ENCODE data around the gene TWNK. TPM values are rescaled to one million over a fixed set of nuclear protein-coding genes. Genes with fewer than 3 reads are reported as not detected.

TWNK gene
- total RNA-seq, 1 experiment from 2014 or later = 27.3 TPM

GRCh38 chr10:100997360-100998182 is 10.2 kb downstream of the TWNK start:
- Histone ChIP-seq H3K27ac (peak overlapping the region; percentile 99), H3K4me1 (peaks cover 18% of the 10 kb centered on the region), H3K4me3 (peak overlapping the region; percentile 83), H3K36me3 (peaks cover 18% of the 10 kb centered on the region), H3K27me3 (no peaks in the 10 kb centered on the region), H3K9me3 (replicated peaks) (no peaks in the 10 kb centered on the region)
- DNase-seq = peak; percentile 100

GRCh38 chr10:100998183-100998990 is 11.0 kb downstream of the TWNK start:
- Histone ChIP-seq H3K27me3 (no peaks in the 10 kb centered on the region), H3K36me3 (peaks cover 23% of the 10 kb centered on the region), H3K4me1 (peaks cover 18% of the 10 kb centered on the region), H3K27ac (peak overlapping the region; percentile 99), H3K9me3 (replicated peaks) (no peaks in the 10 kb centered on the region), H3K4me3 (peak overlapping the region; percentile 83)
- no peak for DNase-seq

- peak; percentile 90 for DNase-seq
- Histone ChIP-seq H3K27me3 (no peaks in the 10 kb centered on the region), H3K9me3 (replicated peaks) (no peaks in the 10 kb centered on the region), H3K4me3 (peak overlapping the region; percentile 83), H3K36me3 (peaks cover 24% of the 10 kb centered on the region), H3K27ac (peak overlapping the region; percentile 99), H3K4me1 (peaks cover 18% of the 10 kb centered on the region)
Observed at GRCh38 chr10:100998991-100999741, 11.8 kb downstream of the TWNK start.

- H3K27ac ChIP-seq = peak within 1 kb of the TSS; percentile 99
- H3K27me3 ChIP-seq = no peaks in the 10 kb centered on the region
- peaks cover 25% of the 10 kb centered on the region for H3K36me3 ChIP-seq
- H3K4me3 ChIP-seq = peak within 1 kb of the TSS; percentile 83
- DNase-seq = no peak
- H3K9me3 ChIP-seq (replicated peaks) = no peaks in the 10 kb centered on the region
- peaks cover 21% of the 10 kb centered on the region for H3K4me1 ChIP-seq
Observed at GRCh38 chr10:100999742-101000126, 12.4 kb downstream of the TWNK start, which contains the start of gene LZTS2. Gene LZTS2, plus strand, starts transcription at chr10:100999808. Its CDS starts 2,731 bp downstream, at chr10:101002539.

GRCh38 chr10:101000127-101000914 is 13.0 kb downstream of the TWNK start:
- Histone ChIP-seq H3K4me3 (peak overlapping the region; percentile 83), H3K9me3 (replicated peaks) (no peaks in the 10 kb centered on the region), H3K4me1 (peaks cover 26% of the 10 kb centered on the region), H3K27me3 (no peaks in the 10 kb centered on the region), H3K27ac (peak overlapping the region; percentile 99), H3K36me3 (peaks cover 31% of the 10 kb centered on the region)
- peak; percentile 52 to 70 for DNase-seq

- no peaks in the 10 kb centered on the region for H3K9me3 ChIP-seq (replicated peaks)
- DNase-seq = peak; percentile 94 to 95
- peak overlapping the region; percentile 83 for H3K4me3 ChIP-seq
- H3K27me3 ChIP-seq = no peaks in the 10 kb centered on the region
- H3K36me3 ChIP-seq = peaks cover 39% of the 10 kb centered on the region
- peaks cover 32% of the 10 kb centered on the region for H3K4me1 ChIP-seq
- H3K27ac ChIP-seq = peak overlapping the region; percentile 99
Observed at GRCh38 chr10:101000915-101001658, 13.7 kb downstream of the TWNK start.

- no peaks in the 10 kb centered on the region for H3K9me3 ChIP-seq (replicated peaks)
- peaks cover 33% of the 10 kb centered on the region for H3K4me1 ChIP-seq
- peaks cover 43% of the 10 kb centered on the region for H3K36me3 ChIP-seq
Observed at GRCh38 chr10:101001659-101002035, 14.3 kb downstream of the TWNK start.

GRCh38 chr10:101002456-101002855 is 15.1 kb downstream of the TWNK start:
- DNase-seq = peak in 1 of 2 experiments; percentile 4
- peaks cover 44% of the 10 kb centered on the region for H3K36me3 ChIP-seq
- no peak overlapping the region for H3K4me3 ChIP-seq
- no peak overlapping the region for H3K27ac ChIP-seq
- H3K27me3 ChIP-seq = no peaks in the 10 kb centered on the region
- peaks cover 40% of the 10 kb centered on the region for H3K4me1 ChIP-seq
- H3K9me3 ChIP-seq (replicated peaks) = no peaks in the 10 kb centered on the region

More at GRCh38 chr10:101001659-101002035, 14.3 kb downstream of the TWNK start:
- H3K27me3 ChIP-seq = no peaks in the 10 kb centered on the region
- DNase-seq = no peak
- peak overlapping the region; percentile 99 for H3K27ac ChIP-seq
- peak overlapping the region; percentile 83 for H3K4me3 ChIP-seq

- Histone ChIP-seq H3K27ac (no peak overlapping the region), H3K9me3 (replicated peaks) (no peaks in the 10 kb centered on the region), H3K36me3 (peaks cover 51% of the 10 kb centered on the region), H3K4me1 (peaks cover 52% of the 10 kb centered on the region), H3K4me3 (no peak overlapping the region), H3K27me3 (no peaks in the 10 kb centered on the region)
- no peak for DNase-seq
Observed at GRCh38 chr10:101003639-101004206, 16.4 kb downstream of the TWNK start.

GRCh38 chr10:101005361-101005760 is 18.0 kb downstream of the TWNK start:
- Histone ChIP-seq H3K27ac (no peak overlapping the region), H3K9me3 (replicated peaks) (no peaks in the 10 kb centered on the region), H3K4me1 (peaks cover 58% of the 10 kb centered on the region), H3K4me3 (no peak overlapping the region), H3K27me3 (no peaks in the 10 kb centered on the region), H3K36me3 (peaks cover 51% of the 10 kb centered on the region)
- DNase-seq = no peak

- peaks cover 50% of the 10 kb centered on the region for H3K36me3 ChIP-seq
- no peaks in the 10 kb centered on the region for H3K27me3 ChIP-seq
- H3K4me1 ChIP-seq = peaks cover 57% of the 10 kb centered on the region
- no peak overlapping the region for H3K4me3 ChIP-seq
- no peaks in the 10 kb centered on the region for H3K9me3 ChIP-seq (replicated peaks)
- peak overlapping the region; percentile 48 for H3K27ac ChIP-seq
- no peak for DNase-seq
Observed at GRCh38 chr10:101005869-101006567, 18.7 kb downstream of the TWNK start.

- peaks cover 48% of the 10 kb centered on the region for H3K36me3 ChIP-seq
Observed at GRCh38 chr10:101006593-101007098, 19.3 kb downstream of the TWNK start.

More at GRCh38 chr10:101006593-101007098, 19.3 kb downstream of the TWNK start:
- Histone ChIP-seq H3K27ac (peak overlapping the region; percentile 48), H3K4me3 (no peak overlapping the region), H3K27me3 (no peaks in the 10 kb centered on the region), H3K9me3 (replicated peaks) (no peaks in the 10 kb centered on the region), H3K4me1 (peaks cover 51% of the 10 kb centered on the region)
- peak; percentile 69 to 75 for DNase-seq

Measured in SJCRH30 (cell line).